Measurements from ENCODE around the gene GAS7. TPM values are rescaled to one million over a fixed set of nuclear protein-coding genes. Genes with fewer than 3 reads are reported as not detected.

GAS7 gene
- total RNA-seq, 1 donor from 2014 or later: 2.0 TPM

DNA sequence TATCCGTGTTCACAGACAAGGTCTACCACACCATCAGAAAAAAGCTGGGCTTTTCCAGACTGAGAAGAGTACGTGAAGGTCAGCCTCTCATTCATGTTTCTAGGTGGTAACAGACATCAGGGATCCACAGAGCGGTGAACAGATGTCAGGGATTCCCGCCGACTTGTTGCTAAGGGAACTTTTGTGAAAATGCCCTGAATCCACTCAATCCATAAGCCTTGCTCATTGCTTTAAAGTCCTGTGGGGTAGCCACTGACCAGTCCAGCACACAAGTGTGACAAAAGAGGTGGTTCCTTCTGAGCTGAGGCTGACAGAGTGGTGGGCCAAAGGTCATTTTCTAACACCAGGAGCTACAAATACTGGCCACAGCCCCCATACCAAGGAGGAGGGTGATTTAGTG lies 5.9 kb downstream of the GAS7 start:
- no peak overlapping the region for H3K4me3 Mint-ChIP-seq (ENCODE audit: unreplicated experiment)
- H3K36me3 Mint-ChIP-seq (ENCODE audit: unreplicated experiment): peaks cover 34% of the 10 kb centered on the region
- no peak for DNase-seq
- H3K27me3 Mint-ChIP-seq (ENCODE audit: unreplicated experiment): peaks cover 9% of the 10 kb centered on the region
- peaks cover 14% of the 10 kb centered on the region for H3K9me3 Mint-ChIP-seq (ENCODE audit: unreplicated experiment)
- no peak overlapping the region for H3K27ac Mint-ChIP-seq (ENCODE audit: unreplicated experiment)
- no peaks in the 10 kb centered on the region for H3K4me1 Mint-ChIP-seq (ENCODE audit: low read depth, unreplicated experiment)
- TF ChIP-seq, protein P1, sequence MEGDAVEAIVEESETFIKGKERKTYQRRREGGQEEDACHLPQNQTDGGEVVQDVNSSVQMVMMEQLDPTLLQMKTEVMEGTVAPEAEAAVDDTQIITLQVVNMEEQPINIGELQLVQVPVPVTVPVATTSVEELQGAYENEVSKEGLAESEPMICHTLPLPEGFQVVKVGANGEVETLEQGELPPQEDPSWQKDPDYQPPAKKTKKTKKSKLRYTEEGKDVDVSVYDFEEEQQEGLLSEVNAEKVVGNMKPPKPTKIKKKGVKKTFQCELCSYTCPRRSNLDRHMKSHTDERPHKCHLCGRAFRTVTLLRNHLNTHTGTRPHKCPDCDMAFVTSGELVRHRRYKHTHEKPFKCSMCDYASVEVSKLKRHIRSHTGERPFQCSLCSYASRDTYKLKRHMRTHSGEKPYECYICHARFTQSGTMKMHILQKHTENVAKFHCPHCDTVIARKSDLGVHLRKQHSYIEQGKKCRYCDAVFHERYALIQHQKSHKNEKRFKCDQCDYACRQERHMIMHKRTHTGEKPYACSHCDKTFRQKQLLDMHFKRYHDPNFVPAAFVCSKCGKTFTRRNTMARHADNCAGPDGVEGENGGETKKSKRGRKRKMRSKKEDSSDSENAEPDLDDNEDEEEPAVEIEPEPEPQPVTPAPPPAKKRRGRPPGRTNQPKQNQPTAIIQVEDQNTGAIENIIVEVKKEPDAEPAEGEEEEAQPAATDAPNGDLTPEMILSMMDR (IDR thresholded peaks at IDR 0.05; ENCODE audit: partially characterized antibody, unreplicated experiment): no peak

DNA sequence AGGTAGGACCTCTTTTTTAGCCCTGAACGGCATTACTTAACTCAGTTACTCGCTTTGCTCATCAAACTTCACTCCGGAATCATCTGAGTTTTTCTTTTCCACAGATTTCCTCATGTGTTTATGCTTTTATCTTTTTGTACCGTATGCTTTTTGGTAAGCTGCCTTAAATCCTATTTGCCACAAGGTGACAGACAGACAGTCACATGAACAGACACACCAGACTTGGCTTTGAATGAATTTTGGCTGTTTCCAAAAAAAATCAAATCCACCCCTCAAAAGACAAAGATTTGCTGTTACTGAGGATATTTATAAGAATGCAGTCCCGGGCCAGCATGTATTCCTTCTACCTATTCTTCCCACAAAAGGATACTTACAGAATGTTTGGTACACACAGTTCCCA lies 10.9 kb downstream of the GAS7 start:
- TF ChIP-seq, protein P1 (IDR thresholded peaks at IDR 0.05; ENCODE audit: partially characterized antibody, unreplicated experiment): no peak
- H3K36me3 Mint-ChIP-seq (ENCODE audit: unreplicated experiment): no peaks in the 10 kb centered on the region
- no peak for DNase-seq
- H3K27me3 Mint-ChIP-seq (ENCODE audit: unreplicated experiment): peaks cover 9% of the 10 kb centered on the region
- peaks cover 5% of the 10 kb centered on the region for H3K9me3 Mint-ChIP-seq (ENCODE audit: unreplicated experiment)
- no peak overlapping the region for H3K4me3 Mint-ChIP-seq (ENCODE audit: unreplicated experiment)
- no peaks in the 10 kb centered on the region for H3K4me1 Mint-ChIP-seq (ENCODE audit: low read depth, unreplicated experiment)
- H3K27ac Mint-ChIP-seq (ENCODE audit: unreplicated experiment): no peak overlapping the region

DNA sequence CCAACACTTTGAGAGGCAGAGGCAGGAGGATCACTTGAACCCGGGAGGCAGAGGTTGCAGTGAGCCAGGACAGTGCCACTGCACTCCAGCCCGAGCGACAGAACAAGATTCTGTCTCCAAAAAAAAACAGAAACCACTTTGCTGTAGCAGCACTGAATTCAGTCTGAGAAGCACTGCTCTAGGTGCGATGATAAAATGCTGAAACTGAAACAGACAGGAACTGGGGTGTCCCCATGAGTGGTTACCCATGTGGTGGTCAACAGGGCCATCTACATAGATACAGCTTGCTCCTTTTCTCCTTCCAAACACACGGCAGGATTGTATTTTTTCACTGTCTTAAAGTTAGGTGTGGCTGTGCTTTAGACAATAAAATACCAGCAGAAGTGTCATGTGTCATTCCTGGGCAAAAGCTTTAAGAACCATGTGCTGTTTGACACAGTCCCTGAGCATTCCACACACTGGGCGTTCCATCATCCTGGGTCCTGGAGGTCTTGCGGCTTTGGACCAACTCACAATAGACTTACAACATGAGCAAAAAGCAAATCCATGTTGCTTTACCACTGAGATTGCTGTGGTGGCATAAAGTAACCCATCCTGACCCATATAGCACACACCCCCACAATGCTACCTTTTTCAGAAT lies 11.5 kb downstream of the GAS7 start:
- Mint-ChIP-seq H3K4me3 (ENCODE audit: unreplicated experiment) (no peak overlapping the region), H3K9me3 (ENCODE audit: unreplicated experiment) (peaks cover 5% of the 10 kb centered on the region), H3K36me3 (ENCODE audit: unreplicated experiment) (no peaks in the 10 kb centered on the region), H3K27me3 (ENCODE audit: unreplicated experiment) (peaks cover 9% of the 10 kb centered on the region), H3K27ac (ENCODE audit: unreplicated experiment) (no peak overlapping the region), H3K4me1 (ENCODE audit: low read depth, unreplicated experiment) (no peaks in the 10 kb centered on the region)
- DNase-seq: no peak
- TF ChIP-seq, protein P1 (IDR thresholded peaks at IDR 0.05; ENCODE audit: partially characterized antibody, unreplicated experiment): no peak

DNA sequence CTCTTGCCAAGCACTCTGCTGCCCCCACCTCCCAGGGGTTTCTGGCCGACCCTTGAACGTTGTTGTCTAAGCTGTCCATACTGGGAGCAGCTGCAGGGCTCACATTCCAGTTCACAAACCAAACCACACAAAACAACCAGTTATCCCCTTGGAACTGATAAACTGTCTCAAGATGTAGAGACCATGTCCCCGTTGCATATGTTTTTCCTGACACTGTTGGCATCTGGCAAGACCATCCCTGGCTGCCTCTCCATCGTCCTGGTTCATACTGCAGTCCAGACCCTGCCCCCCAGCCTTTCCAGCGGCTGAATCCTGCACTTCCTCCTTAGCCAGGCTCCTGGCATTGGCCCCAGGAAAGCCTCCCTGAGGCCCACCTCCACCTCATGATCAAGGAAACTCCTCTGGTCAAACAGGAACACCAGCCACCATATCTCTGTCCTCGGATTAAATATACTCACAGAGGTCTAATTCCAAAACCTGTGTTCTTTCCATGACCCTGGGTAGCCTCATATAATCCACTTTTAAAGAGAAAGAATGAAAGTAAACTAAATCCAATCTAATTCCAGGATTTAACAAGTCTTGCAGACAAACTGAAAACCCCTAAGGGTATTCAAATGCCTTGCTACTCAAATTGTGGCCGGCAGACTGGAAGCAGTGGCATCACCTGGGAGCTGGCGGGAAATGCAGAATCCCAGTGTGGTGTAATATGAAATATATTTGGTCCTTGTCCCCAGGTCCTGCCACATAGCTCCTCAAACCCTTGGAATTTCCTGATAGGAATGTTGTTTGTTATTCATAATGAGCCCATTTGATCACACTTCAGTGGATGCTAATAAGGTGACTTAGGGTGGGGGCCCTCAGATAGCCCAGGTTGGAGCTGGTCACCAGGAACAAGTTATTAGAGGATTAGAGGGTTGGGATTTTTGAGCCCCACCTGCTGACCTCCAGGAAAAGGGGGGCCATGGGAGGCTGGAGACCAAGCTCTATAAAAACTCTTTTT lies 14.2 kb downstream of the GAS7 start:
- H3K4me1 Mint-ChIP-seq (ENCODE audit: low read depth, unreplicated experiment): no peaks in the 10 kb centered on the region
- peaks cover 4% of the 10 kb centered on the region for H3K9me3 Mint-ChIP-seq (ENCODE audit: unreplicated experiment)
- H3K27me3 Mint-ChIP-seq (ENCODE audit: unreplicated experiment): peaks cover 9% of the 10 kb centered on the region
- H3K4me3 Mint-ChIP-seq (ENCODE audit: unreplicated experiment): no peak overlapping the region
- no peak for DNase-seq
- H3K36me3 Mint-ChIP-seq (ENCODE audit: unreplicated experiment): no peaks in the 10 kb centered on the region
- H3K27ac Mint-ChIP-seq (ENCODE audit: unreplicated experiment): no peak overlapping the region
- TF ChIP-seq, protein P1 (IDR thresholded peaks at IDR 0.05; ENCODE audit: partially characterized antibody, unreplicated experiment): no peak

DNA sequence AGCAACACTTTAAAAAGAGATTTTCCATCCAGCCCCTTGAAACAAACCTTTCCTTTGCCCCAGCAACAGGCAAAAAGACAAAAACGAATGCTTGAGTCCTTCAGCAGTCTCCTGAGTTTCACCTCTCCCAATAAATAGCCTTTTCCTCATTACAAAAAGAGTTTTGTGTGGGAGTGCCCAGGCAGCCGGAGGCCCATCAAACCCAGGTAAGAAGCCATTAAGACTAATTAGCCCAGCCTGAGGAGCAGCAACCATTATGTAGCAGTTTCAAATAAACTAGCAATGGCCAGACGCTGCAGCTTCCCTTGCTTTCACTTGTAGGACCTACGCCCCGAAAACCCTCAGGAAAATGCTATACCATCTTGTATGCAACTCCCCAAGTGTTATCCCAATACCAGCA lies 15.6 kb downstream of the GAS7 start:
- Mint-ChIP-seq H3K4me1 (ENCODE audit: low read depth, unreplicated experiment) (peaks cover 6% of the 10 kb centered on the region), H3K27ac (ENCODE audit: unreplicated experiment) (no peak overlapping the region)

More for the DNA sequence above, 15.6 kb downstream of the GAS7 start:
- no peak for DNase-seq
- H3K27me3 Mint-ChIP-seq (ENCODE audit: unreplicated experiment): peaks cover 7% of the 10 kb centered on the region
- TF ChIP-seq, protein P1 (IDR thresholded peaks at IDR 0.05; ENCODE audit: partially characterized antibody, unreplicated experiment): no peak
- H3K9me3 Mint-ChIP-seq (ENCODE audit: unreplicated experiment): peaks cover 5% of the 10 kb centered on the region
- no peaks in the 10 kb centered on the region for H3K36me3 Mint-ChIP-seq (ENCODE audit: unreplicated experiment)
- no peak overlapping the region for H3K4me3 Mint-ChIP-seq (ENCODE audit: unreplicated experiment)

Data from glutamatergic neuron (in vitro differentiated cells).